ENCODE data around the gene CITED4.

CITED4 gene

DNA sequence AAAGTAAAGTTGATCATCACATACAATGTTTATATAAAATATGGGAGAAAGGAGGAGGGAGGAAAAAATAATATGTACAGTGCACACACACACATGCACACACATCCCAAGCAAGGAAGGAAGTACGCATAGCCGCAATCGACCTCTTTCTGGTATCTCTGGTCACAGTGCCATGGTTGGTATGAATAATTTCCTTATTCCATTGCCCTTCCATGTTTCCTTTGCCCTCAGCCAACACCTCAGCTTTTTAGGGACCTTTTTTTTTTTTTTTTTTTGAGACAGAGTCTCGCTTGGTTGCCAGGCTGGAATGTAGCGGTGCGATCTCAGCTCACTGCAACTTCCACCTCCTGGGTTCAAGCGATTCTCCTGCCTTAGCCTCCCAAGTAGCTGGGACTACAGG is 20.6 kb downstream of the CITED4 start:
- H3K18ac ChIP-seq (ENCODE audit: low read length): no peak overlapping the region
- no peak overlapping the region for H2BK15ac ChIP-seq (ENCODE audit: low read length)
- H3K4me3 ChIP-seq (ENCODE audit: low read length in 2 of 2): no peak overlapping the region
- H3K27ac ChIP-seq (replicated peaks; ENCODE audit: low read length): no peak overlapping the region
- H2BK12ac ChIP-seq (ENCODE audit: low read length): no peak overlapping the region
- no peak overlapping the region for H2BK120ac ChIP-seq (ENCODE audit: low read depth, low read length)
- H2AK5ac ChIP-seq (ENCODE audit: low read depth, low read length): no peak overlapping the region
- no peak for DNase-seq (ENCODE audit: low spot score)
- H3K14ac ChIP-seq (ENCODE audit: low read length): no peak overlapping the region
- H2BK5ac ChIP-seq (ENCODE audit: low read length): no peak overlapping the region
- no peaks in the 10 kb centered on the region for H3K36me3 ChIP-seq (replicated peaks in 1 of 2; ENCODE audit: control insufficient read depth in 2 of 2, insufficient read depth in 2 of 2, low read length in 2 of 2)
- H3K79me1 ChIP-seq (ENCODE audit: low read depth, low read length): no peaks in the 10 kb centered on the region
- H4K8ac ChIP-seq (ENCODE audit: low read depth, low read length): no peak overlapping the region
- H3K9ac ChIP-seq (ENCODE audit: low read depth, low read length, poor library complexity): no peak overlapping the region
- no peak overlapping the region for H3K23ac ChIP-seq (ENCODE audit: low read depth, low read length, poor library complexity)
- H3K9me3 ChIP-seq (replicated peaks in 1 of 2; ENCODE audit: control insufficient read depth in 2 of 2, insufficient read depth in 1 of 2, low read depth in 1 of 2, low read length in 2 of 2): peaks cover 0 to 3% of the 10 kb centered on the region in 2 donors
- no CpG with 5 or more reads among the region's 7 CpGs for WGBS, 2 donors (ENCODE audit: extremely low coverage in 2 of 2, insufficient read length in 2 of 2, insufficient replicate concordance in 1 of 2)
- H3K4me1 ChIP-seq (ENCODE audit: control insufficient read depth in 2 of 2, insufficient read depth in 1 of 2, low read depth in 1 of 2, low read length in 2 of 2): peaks cover 3 to 11% of the 10 kb centered on the region in 2 donors
- no peak overlapping the region for H4K91ac ChIP-seq (ENCODE audit: low read depth, low read length, poor library complexity)
- H3K27me3 ChIP-seq (ENCODE audit: control insufficient read depth in 3 of 3, insufficient read depth in 3 of 3, low read depth in 1 of 3, low read length in 3 of 3): peaks cover 0 to 12% (median 0%) of the 10 kb centered on the region in 3 experiments
- H3K4ac ChIP-seq (ENCODE audit: low read length): no peak overlapping the region
- H2AFZ ChIP-seq (ENCODE audit: low read length): no peak overlapping the region
- no peak overlapping the region for H3K4me2 ChIP-seq (ENCODE audit: insufficient read depth, low read length, poor library complexity, severe bottlenecking)

DNA sequence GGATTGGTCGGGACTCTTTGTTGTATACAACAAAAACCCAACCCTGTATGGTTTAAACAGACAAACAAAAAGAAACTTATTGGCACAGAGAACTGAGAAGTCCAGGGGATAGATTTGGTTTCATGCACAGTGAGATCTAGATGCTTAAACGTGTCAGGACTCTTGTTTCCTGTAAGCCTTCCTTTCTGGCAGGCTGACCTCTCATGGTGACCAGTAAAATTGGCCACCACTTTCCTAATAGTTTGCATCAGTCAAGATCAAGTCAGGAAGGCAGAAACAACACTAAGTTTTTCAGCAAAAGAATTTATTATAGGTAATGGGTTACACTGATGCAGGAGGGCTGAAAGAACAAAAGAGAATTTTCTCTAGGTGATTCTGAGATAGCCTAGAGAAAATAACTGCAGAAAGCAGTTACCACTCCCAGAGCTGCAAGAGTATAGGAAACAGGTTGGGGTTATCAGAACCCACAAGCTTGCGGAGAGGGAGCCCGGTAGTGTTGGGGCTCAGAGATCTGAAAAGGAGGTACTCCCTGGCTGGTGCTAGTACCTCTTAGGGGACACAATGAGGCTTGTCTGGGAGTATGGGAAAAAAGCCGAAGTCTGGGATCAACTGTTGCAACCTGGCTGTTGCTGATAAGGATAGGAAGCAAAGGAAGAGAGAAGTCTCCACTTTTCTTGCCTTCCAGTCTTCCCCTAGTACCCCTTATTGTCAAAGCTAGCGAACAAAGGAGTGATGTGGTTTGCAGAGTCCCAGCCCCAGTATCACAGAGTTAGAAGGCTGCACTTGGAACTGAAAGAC is 21.4 kb downstream of the CITED4 start:
- no peak overlapping the region for H3K27ac ChIP-seq (replicated peaks; ENCODE audit: low read length)
- H3K4me2 ChIP-seq (ENCODE audit: insufficient read depth, low read length, poor library complexity, severe bottlenecking): no peak overlapping the region
- no peak overlapping the region for H2BK12ac ChIP-seq (ENCODE audit: low read length)
- H3K9ac ChIP-seq (ENCODE audit: low read depth, low read length, poor library complexity): no peak overlapping the region
- H2BK5ac ChIP-seq (ENCODE audit: low read length): no peak overlapping the region
- no peak overlapping the region for H3K14ac ChIP-seq (ENCODE audit: low read length)
- H2AFZ ChIP-seq (ENCODE audit: low read length): no peak overlapping the region
- no peak overlapping the region for H3K18ac ChIP-seq (ENCODE audit: low read length)
- no peak overlapping the region for H2AK5ac ChIP-seq (ENCODE audit: low read depth, low read length)
- H3K36me3 ChIP-seq (replicated peaks in 1 of 2; ENCODE audit: control insufficient read depth in 2 of 2, insufficient read depth in 2 of 2, low read length in 2 of 2): no peaks in the 10 kb centered on the region
- no peaks in the 10 kb centered on the region for H3K79me1 ChIP-seq (ENCODE audit: low read depth, low read length)
- no peak overlapping the region for H4K8ac ChIP-seq (ENCODE audit: low read depth, low read length)
- no peak overlapping the region for H2BK15ac ChIP-seq (ENCODE audit: low read length)
- peaks cover 0 to 11% of the 10 kb centered on the region in 2 donors for H3K4me1 ChIP-seq (ENCODE audit: control insufficient read depth in 2 of 2, insufficient read depth in 1 of 2, low read depth in 1 of 2, low read length in 2 of 2)
- H4K91ac ChIP-seq (ENCODE audit: low read depth, low read length, poor library complexity): no peak overlapping the region
- H3K4ac ChIP-seq (ENCODE audit: low read length): no peak overlapping the region
- no peak overlapping the region for H3K4me3 ChIP-seq (ENCODE audit: low read length in 2 of 2)
- peaks cover 0 to 3% of the 10 kb centered on the region in 2 donors for H3K9me3 ChIP-seq (replicated peaks in 1 of 2; ENCODE audit: control insufficient read depth in 2 of 2, insufficient read depth in 1 of 2, low read depth in 1 of 2, low read length in 2 of 2)
- H2BK120ac ChIP-seq (ENCODE audit: low read depth, low read length): no peak overlapping the region
- peaks cover 0 to 19% (median 0%) of the 10 kb centered on the region in 3 experiments for H3K27me3 ChIP-seq (ENCODE audit: control insufficient read depth in 3 of 3, insufficient read depth in 3 of 3, low read depth in 1 of 3, low read length in 3 of 3)
- no CpG with 5 or more reads among the region's 6 CpGs for WGBS, 2 donors (ENCODE audit: extremely low coverage in 2 of 2, insufficient read length in 2 of 2, insufficient replicate concordance in 1 of 2)
- H3K23ac ChIP-seq (ENCODE audit: low read depth, low read length, poor library complexity): no peak overlapping the region
- no peak for DNase-seq (ENCODE audit: low spot score)

DNA sequence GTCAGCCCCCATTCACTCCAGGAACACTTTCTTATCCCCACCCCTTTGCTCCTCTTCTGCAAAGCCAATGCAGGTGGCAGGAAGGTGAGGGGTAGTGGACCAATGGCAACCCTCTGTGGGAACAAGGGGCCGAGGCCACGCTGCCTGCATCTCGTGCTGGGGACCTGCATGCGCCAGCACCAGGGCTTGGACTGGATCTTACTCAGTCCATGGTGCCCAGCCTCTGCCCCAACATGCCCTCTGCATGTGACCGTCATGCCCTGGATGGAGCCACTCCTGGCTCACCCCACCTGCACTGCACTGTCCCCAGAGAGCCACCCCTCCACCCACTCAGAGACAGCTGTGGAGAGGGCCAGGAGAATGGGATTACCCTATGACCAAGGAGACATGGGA is 22.2 kb downstream of the CITED4 start:
- no peak overlapping the region for H2BK120ac ChIP-seq (ENCODE audit: low read depth, low read length)

More for the DNA sequence above, 22.2 kb downstream of the CITED4 start:
- Histone ChIP-seq H3K9ac (ENCODE audit: low read depth, low read length, poor library complexity) (peak overlapping the region; percentile 50), H3K18ac (ENCODE audit: low read length) (peak overlapping the region; percentile 86), H3K9me3 (replicated peaks in 1 of 2; ENCODE audit: control insufficient read depth in 2 of 2, insufficient read depth in 1 of 2, low read depth in 1 of 2, low read length in 2 of 2) (peaks cover 0 to 3% of the 10 kb centered on the region in 2 donors), H3K36me3 (replicated peaks in 1 of 2; ENCODE audit: control insufficient read depth in 2 of 2, insufficient read depth in 2 of 2, low read length in 2 of 2) (no peaks in the 10 kb centered on the region), H3K4me3 (ENCODE audit: low read length in 2 of 2) (no peak overlapping the region), H3K79me1 (ENCODE audit: low read depth, low read length) (no peaks in the 10 kb centered on the region), H2BK5ac (ENCODE audit: low read length) (no peak overlapping the region), H2AFZ (ENCODE audit: low read length) (no peak overlapping the region), H4K91ac (ENCODE audit: low read depth, low read length, poor library complexity) (no peak overlapping the region), H3K4me1 (ENCODE audit: control insufficient read depth in 2 of 2, insufficient read depth in 1 of 2, low read depth in 1 of 2, low read length in 2 of 2) (peaks cover 0 to 11% of the 10 kb centered on the region in 2 donors), H2AK5ac (ENCODE audit: low read depth, low read length) (peak overlapping the region; percentile 88), H2BK12ac (ENCODE audit: low read length) (no peak overlapping the region), H3K4ac (ENCODE audit: low read length) (no peak overlapping the region), H3K27ac (replicated peaks; ENCODE audit: low read length) (no peak overlapping the region), H3K4me2 (ENCODE audit: insufficient read depth, low read length, poor library complexity, severe bottlenecking) (no peak overlapping the region), H4K8ac (ENCODE audit: low read depth, low read length) (no peak overlapping the region), H3K27me3 (ENCODE audit: control insufficient read depth in 3 of 3, insufficient read depth in 3 of 3, low read depth in 1 of 3, low read length in 3 of 3) (peaks cover 0 to 21% (median 0%) of the 10 kb centered on the region in 3 experiments), H2BK15ac (ENCODE audit: low read length) (peak overlapping the region; percentile 40), H3K14ac (ENCODE audit: low read length) (peak overlapping the region; percentile 42), H3K23ac (ENCODE audit: low read depth, low read length, poor library complexity) (peak overlapping the region; percentile 62)
- DNase-seq (ENCODE audit: low spot score): no peak
- WGBS, 2 donors (ENCODE audit: extremely low coverage in 2 of 2, insufficient read length in 2 of 2, insufficient replicate concordance in 1 of 2): no CpG with 5 or more reads among the region's 5 CpGs

Measured in neuronal stem cell (in vitro differentiated cells).